Suprapubic skin (tissue), 4 donors: ENCODE results near the gene TNS3. TPM values are rescaled to one million over a fixed set of nuclear protein-coding genes. Genes with fewer than 3 reads are reported as not detected.

Experiments used
- DNase-seq, 2 donors: peaks; one replicate each; pipeline ENCODE4 v3.0.0-alpha.2; 2019; ENCODE audit warnings: low spot score in 2 of 2
- H3K27ac ChIP-seq: fragments of 200-600 bp; sonication (generic); one replicate; pipeline ENCODE4 v1.5.1; 2019
- H3K27me3 ChIP-seq: fragments of 200-600 bp; sonication (generic); one replicate; pipeline ENCODE4 v1.5.1; 2019
- H3K36me3 ChIP-seq: fragments of 200-600 bp; sonication (generic); one replicate; pipeline ENCODE4 v1.5.1; 2019
- H3K4me1 ChIP-seq: fragments of 200-600 bp; sonication (generic); one replicate; pipeline ENCODE4 v1.5.1; 2019
- H3K4me3 ChIP-seq: fragments of 200-600 bp; sonication (generic); one replicate; pipeline ENCODE4 v1.5.1; 2019; ENCODE audit warnings: mild to moderate bottlenecking
- H3K9me3 ChIP-seq: fragments of 200-600 bp; sonication (generic); one replicate; pipeline ENCODE4 v1.5.1; 2019
- CTCF ChIP-seq, 2 donors: fragments of 200-600 bp in 1 of 2; fragments of 450-650 bp in 1 of 2; sonication (generic) in 1 of 2; IDR thresholded peaks; one replicate each; pipeline ENCODE4 v1.5.1; 2016 to 2019; ENCODE audit warnings: antibody characterized with exemption in 2 of 2, mild to moderate bottlenecking in 1 of 2, moderate library complexity in 1 of 2
- EP300 ChIP-seq: sonication (generic); formaldehyde crosslinking; IDR thresholded peaks from one replicate; pipeline ENCODE4 v1.6.1; 2017; ENCODE audit warnings: antibody characterized with exemption
- POLR2A ChIP-seq, 2 donors: fragments of 450-650 bp; IDR thresholded peaks; one replicate each; pipeline ENCODE4 v1.6.1; 2017; ENCODE audit warnings: antibody characterized with exemption in 2 of 2, mild to moderate bottlenecking in 2 of 2, moderate library complexity in 2 of 2
- POLR2AphosphoS5 ChIP-seq, 3 donors: sonication (generic); formaldehyde crosslinking; IDR thresholded peaks; one replicate each; pipeline ENCODE4 v1.6.1; 2017; ENCODE audit warnings: antibody characterized with exemption in 3 of 3
- WGBS: methylation state at CpG from one replicate; pipeline ENCODE4 v1.1.5; 2018; 5-methylcytosine and 5-hydroxymethylcytosine counted together
- total RNA-seq, 4 donors: library from RNA; depleted of rRNA; stranded (reverse); fragments of >200 nt; gene quantifications; one replicate each; pipeline ENCODE4 v1.1.0, GENCODE V29; 2016

Gene TNS3
- total RNA-seq, 4 donors from 2014 or later = 14.3 to 53.0 (median 31.9) TPM

GRCh38 chr7:47352394-47352968 lies 229.4 kb downstream of the TNS3 start:
- DNase-seq = peak in 1 of 2 donors; percentile 62
- Histone ChIP-seq H3K27ac (no peak overlapping the region), H3K36me3 (no peaks in the 10 kb centered on the region), H3K9me3 (no peaks in the 10 kb centered on the region), H3K4me1 (peaks cover 4% of the 10 kb centered on the region), H3K4me3 (no peak overlapping the region), H3K27me3 (no peaks in the 10 kb centered on the region)
- WGBS = 94% methylated on average over 6 of the region's 8 CpGs
- TF ChIP-seq EP300 (no peak), POLR2A (IDR thresholded peaks at IDR 0.05) (no peak), POLR2AphosphoS5 (IDR thresholded peaks at IDR 0.05) (no peak), CTCF (IDR thresholded peaks at IDR 0.05) (no peak)

GRCh38 chr7:47351233-47352154 lies 230.4 kb downstream of the TNS3 start:
- 82% methylated on average over 18 of the region's 20 CpGs for WGBS
- H3K36me3 ChIP-seq = no peaks in the 10 kb centered on the region
- no peaks in the 10 kb centered on the region for H3K9me3 ChIP-seq
- TF ChIP-seq POLR2AphosphoS5 (IDR thresholded peaks at IDR 0.05) (no peak), CTCF (IDR thresholded peaks at IDR 0.05) (no peak), EP300 (no peak), POLR2A (IDR thresholded peaks at IDR 0.05) (no peak)
- H3K4me1 ChIP-seq = peaks cover 4% of the 10 kb centered on the region
- H3K27me3 ChIP-seq = no peaks in the 10 kb centered on the region
- no peak overlapping the region for H3K4me3 ChIP-seq
- peak in 1 of 2 donors; percentile 66 for DNase-seq
- no peak overlapping the region for H3K27ac ChIP-seq

- Histone ChIP-seq H3K27me3 (no peaks in the 10 kb centered on the region), H3K9me3 (no peaks in the 10 kb centered on the region), H3K27ac (no peak overlapping the region), H3K36me3 (peaks cover 4% of the 10 kb centered on the region), H3K4me1 (peaks cover 4% of the 10 kb centered on the region), H3K4me3 (no peak overlapping the region)
- 92% methylated on average over 5 of the region's 5 CpGs for WGBS
- DNase-seq = peak in 1 of 2 donors; percentile 70
- TF ChIP-seq POLR2AphosphoS5 (IDR thresholded peaks at IDR 0.05) = no peak
- no peak for TF ChIP-seq CTCF (IDR thresholded peaks at IDR 0.05)
- no peak for TF ChIP-seq EP300
- TF ChIP-seq POLR2A (IDR thresholded peaks at IDR 0.05) = no peak
These were observed 231.5 kb downstream of the TNS3 start for GRCh38 chr7:47350425-47350824.

- Histone ChIP-seq H3K27ac (no peak overlapping the region), H3K4me1 (no peaks in the 10 kb centered on the region), H3K9me3 (no peaks in the 10 kb centered on the region), H3K4me3 (no peak overlapping the region), H3K36me3 (peaks cover 11% of the 10 kb centered on the region), H3K27me3 (no peaks in the 10 kb centered on the region)
- DNase-seq = peak in 1 of 2 donors; percentile 45
- 89% methylated on average over 7 of the region's 7 CpGs for WGBS
- TF ChIP-seq POLR2A (IDR thresholded peaks at IDR 0.05) (no peak), POLR2AphosphoS5 (IDR thresholded peaks at IDR 0.05) (no peak), CTCF (IDR thresholded peaks at IDR 0.05) (no peak), EP300 (no peak)
These were observed 232.5 kb downstream of the TNS3 start for GRCh38 chr7:47349401-47349800.

- Histone ChIP-seq H3K4me1 (no peaks in the 10 kb centered on the region), H3K27ac (no peak overlapping the region), H3K27me3 (no peaks in the 10 kb centered on the region), H3K36me3 (peaks cover 15% of the 10 kb centered on the region), H3K4me3 (no peak overlapping the region), H3K9me3 (no peaks in the 10 kb centered on the region)
- peak in 1 of 2 donors; percentile 61 for DNase-seq
- WGBS = 92% methylated on average over 6 of the region's 6 CpGs
- TF ChIP-seq POLR2A (IDR thresholded peaks at IDR 0.05) = no peak
- TF ChIP-seq CTCF (IDR thresholded peaks at IDR 0.05) = no peak
- no peak for TF ChIP-seq POLR2AphosphoS5 (IDR thresholded peaks at IDR 0.05)
- no peak for TF ChIP-seq EP300
These were observed 234.0 kb downstream of the TNS3 start for GRCh38 chr7:47347816-47348385.
